ENCODE results near the gene PTBP1.
A peak's percentile ranks its signal among the peaks of the same experiment; 100 is the strongest.

Gene PTBP1

GRCh38 chr19:768424-768823, 28.8 kb upstream of the PTBP1 start:
- TF ChIP-seq MAX (IDR thresholded peaks at IDR 0.05; ENCODE audit: low read depth, low read length) (no peak), MYC (IDR thresholded peaks at IDR 0.05; ENCODE audit: low read depth, low read length) (no peak), CTCF (IDR thresholded peaks at IDR 0.05; ENCODE audit: low read depth, low read length) (no peak), POLR2A (IDR thresholded peaks at IDR 0.05; ENCODE audit: extremely low read depth, insufficient read length) (no peak)
- H3K4me3 ChIP-seq (ENCODE audit: low read depth, low read length), result no peak overlapping the region
- DNase-seq (ENCODE audit: low read depth), result no peak

- TF ChIP-seq MYC (IDR thresholded peaks at IDR 0.05; ENCODE audit: low read depth, low read length) (no peak), CTCF (IDR thresholded peaks at IDR 0.05; ENCODE audit: low read depth, low read length) (no peak), POLR2A (IDR thresholded peaks at IDR 0.05; ENCODE audit: extremely low read depth, insufficient read length) (no peak), MAX (IDR thresholded peaks at IDR 0.05; ENCODE audit: low read depth, low read length) (no peak)
- no peak for DNase-seq (ENCODE audit: low read depth)
These were observed 27.6 kb upstream of the PTBP1 start for GRCh38 chr19:769616-770015.

GRCh38 chr19:771332-771785, 25.9 kb upstream of the PTBP1 start:
- no peak for TF ChIP-seq POLR2A (IDR thresholded peaks at IDR 0.05; ENCODE audit: extremely low read depth, insufficient read length)
- peak; percentile 51 for TF ChIP-seq CTCF (IDR thresholded peaks at IDR 0.05; ENCODE audit: low read depth, low read length)
- no peak overlapping the region for H3K4me3 ChIP-seq (ENCODE audit: low read depth, low read length)
- peak; percentile 71 for DNase-seq (ENCODE audit: low read depth)

More at GRCh38 chr19:769616-770015, 27.6 kb upstream of the PTBP1 start:
- no peak overlapping the region for H3K4me3 ChIP-seq (ENCODE audit: low read depth, low read length)

GRCh38 chr19:772063-772462, 25.2 kb upstream of the PTBP1 start:
- TF ChIP-seq CTCF (IDR thresholded peaks at IDR 0.05; ENCODE audit: low read depth, low read length) (no peak), POLR2A (IDR thresholded peaks at IDR 0.05; ENCODE audit: extremely low read depth, insufficient read length) (no peak), MAX (IDR thresholded peaks at IDR 0.05; ENCODE audit: low read depth, low read length) (no peak), MYC (IDR thresholded peaks at IDR 0.05; ENCODE audit: low read depth, low read length) (no peak)
- H3K4me3 ChIP-seq (ENCODE audit: low read depth, low read length), result no peak overlapping the region
- no peak for DNase-seq (ENCODE audit: low read depth)

- no peak for DNase-seq (ENCODE audit: low read depth)
- TF ChIP-seq MYC (IDR thresholded peaks at IDR 0.05; ENCODE audit: low read depth, low read length), result no peak
- TF ChIP-seq POLR2A (IDR thresholded peaks at IDR 0.05; ENCODE audit: extremely low read depth, insufficient read length), result no peak
- TF ChIP-seq MAX (IDR thresholded peaks at IDR 0.05; ENCODE audit: low read depth, low read length), result no peak
- no peak for TF ChIP-seq CTCF (IDR thresholded peaks at IDR 0.05; ENCODE audit: low read depth, low read length)
- H3K4me3 ChIP-seq (ENCODE audit: low read depth, low read length), result no peak overlapping the region
These were observed 24.4 kb upstream of the PTBP1 start for GRCh38 chr19:772730-773436.
